NB4 (cell line): ENCODE results near the gene KIRREL1.

Experiments
- DNase-seq: peaks from one replicate; pipeline ENCODE4 v3.0.0; 2010; ENCODE audit warnings: low read depth
- H3K4me3 ChIP-seq: one replicate; pipeline ENCODE4 v1.5.1; 2011; ENCODE audit warnings: mild to moderate bottlenecking, low read depth, low read length, moderate library complexity
- MYC ChIP-seq: IDR thresholded peaks from 2 replicates; pipeline ENCODE4 v1.6.1; 2011; ENCODE audit warnings: low read depth, low read length
- POLR2A ChIP-seq: IDR thresholded peaks from 2 replicates; pipeline ENCODE4 v1.6.1; 2011; ENCODE audit warnings: mild to moderate bottlenecking; ENCODE audit not compliant: insufficient read length; ENCODE audit errors: extremely low read depth
- TF ChIP-seq, protein P1 (sequence below): IDR thresholded peaks from one replicate; pipeline ENCODE4 v1.5.1; 2012; ENCODE audit warnings: low read depth, low read length
- TF ChIP-seq, protein P2 (sequence below): IDR thresholded peaks from 2 replicates; pipeline ENCODE4 v1.6.1; 2011; ENCODE audit warnings: low read depth, low read length

The KIRREL1 gene

DNA sequence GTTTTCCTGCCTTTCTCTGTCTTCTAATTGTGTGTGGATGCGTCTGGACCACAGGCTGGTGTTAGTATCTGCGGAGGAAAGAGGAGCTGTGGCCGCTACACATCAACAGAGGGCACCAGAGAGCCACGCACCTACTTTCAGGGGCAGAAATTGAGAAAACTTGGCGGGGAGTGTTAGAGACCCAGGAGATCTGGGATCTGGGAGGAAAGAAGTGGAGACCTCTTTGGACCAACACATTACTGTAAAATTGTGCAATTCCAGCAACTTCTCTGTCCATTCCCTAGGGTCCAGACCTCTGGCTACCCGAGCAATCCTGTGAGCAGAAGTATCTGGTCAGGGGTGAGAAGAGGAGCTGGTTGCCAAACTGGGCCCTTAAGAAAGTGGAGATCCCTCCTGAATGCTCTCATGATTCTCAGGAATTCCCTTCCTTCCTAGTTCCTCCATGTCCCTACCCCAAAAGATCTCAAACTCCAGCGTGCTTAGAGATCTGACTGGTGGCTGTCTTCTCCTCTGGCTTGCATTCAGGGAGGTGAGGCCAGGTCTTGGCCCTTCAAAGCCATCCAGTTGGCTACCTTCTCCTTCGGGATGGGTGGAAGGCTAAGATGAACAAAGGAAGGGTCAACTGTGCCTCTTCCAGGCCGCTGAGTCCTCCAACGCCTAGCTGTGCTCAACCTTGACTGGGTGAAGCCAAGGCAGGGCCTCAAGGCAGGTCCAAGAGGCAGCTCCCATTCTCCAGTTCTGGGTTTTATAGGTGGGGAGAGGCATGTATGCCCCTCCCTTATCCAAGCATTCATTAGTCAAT is 1.2 kb upstream of the KIRREL1 start:
- TF ChIP-seq, protein P1, sequence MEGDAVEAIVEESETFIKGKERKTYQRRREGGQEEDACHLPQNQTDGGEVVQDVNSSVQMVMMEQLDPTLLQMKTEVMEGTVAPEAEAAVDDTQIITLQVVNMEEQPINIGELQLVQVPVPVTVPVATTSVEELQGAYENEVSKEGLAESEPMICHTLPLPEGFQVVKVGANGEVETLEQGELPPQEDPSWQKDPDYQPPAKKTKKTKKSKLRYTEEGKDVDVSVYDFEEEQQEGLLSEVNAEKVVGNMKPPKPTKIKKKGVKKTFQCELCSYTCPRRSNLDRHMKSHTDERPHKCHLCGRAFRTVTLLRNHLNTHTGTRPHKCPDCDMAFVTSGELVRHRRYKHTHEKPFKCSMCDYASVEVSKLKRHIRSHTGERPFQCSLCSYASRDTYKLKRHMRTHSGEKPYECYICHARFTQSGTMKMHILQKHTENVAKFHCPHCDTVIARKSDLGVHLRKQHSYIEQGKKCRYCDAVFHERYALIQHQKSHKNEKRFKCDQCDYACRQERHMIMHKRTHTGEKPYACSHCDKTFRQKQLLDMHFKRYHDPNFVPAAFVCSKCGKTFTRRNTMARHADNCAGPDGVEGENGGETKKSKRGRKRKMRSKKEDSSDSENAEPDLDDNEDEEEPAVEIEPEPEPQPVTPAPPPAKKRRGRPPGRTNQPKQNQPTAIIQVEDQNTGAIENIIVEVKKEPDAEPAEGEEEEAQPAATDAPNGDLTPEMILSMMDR, result peak; percentile 95
- TF ChIP-seq POLR2A, result no peak
- H3K4me3 ChIP-seq, result no peak overlapping the region
- DNase-seq, result peak; percentile 47

DNA sequence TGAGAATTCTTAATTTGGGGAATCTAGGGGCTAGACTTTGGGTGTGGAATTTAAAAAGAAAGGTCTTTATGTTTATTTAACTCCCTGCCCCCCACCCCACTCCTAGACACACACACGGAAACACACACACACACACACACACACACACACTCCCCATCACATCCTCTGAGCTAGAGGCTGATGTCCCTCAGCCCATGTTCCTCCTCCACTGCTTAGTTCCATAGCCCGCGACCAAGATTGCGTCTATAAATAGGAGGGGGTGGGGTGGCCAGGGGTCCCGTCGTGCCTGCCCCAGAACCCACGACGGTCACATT is 655 bp upstream of the KIRREL1 start:
- no peak for DNase-seq
- TF ChIP-seq MYC, result no peak
- TF ChIP-seq, protein P1, result no peak
- no peak for TF ChIP-seq POLR2A
- TF ChIP-seq, protein P2, sequence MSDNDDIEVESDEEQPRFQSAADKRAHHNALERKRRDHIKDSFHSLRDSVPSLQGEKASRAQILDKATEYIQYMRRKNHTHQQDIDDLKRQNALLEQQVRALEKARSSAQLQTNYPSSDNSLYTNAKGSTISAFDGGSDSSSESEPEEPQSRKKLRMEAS, result no peak

DNA sequence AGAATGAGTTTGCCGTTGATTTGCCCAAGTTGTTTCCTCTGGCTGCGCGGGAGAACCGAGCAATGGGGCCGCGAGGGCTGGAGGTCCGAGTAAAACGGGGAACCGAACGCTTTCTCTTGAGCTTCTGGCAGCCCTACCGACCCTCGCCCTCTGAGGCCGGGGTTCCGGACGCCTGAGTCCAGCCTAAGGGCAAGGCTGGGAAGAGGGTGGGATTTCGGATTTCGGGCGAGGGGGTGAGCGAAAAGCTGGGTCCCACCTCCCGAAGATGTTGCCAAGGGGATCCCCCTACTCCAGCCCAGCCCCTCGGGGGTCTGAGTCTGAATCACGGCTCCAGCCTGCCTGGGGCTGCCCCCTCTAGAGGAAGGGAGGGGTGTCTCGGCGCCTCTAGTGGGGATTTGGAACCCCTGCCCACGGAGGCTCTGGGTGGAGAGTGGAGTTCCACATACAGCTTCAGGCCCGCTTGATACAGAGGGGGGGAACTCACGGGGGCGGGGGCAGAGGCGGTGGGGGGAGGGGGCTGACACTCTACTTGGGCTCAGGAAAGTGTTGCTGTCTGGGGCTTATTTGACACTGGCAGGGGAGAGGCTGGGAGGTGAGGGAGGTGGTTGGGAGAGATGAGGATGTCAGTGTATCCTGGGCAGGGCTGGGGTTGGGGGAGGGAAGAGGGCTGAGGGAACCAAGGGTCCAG is 617 bp downstream of the KIRREL1 start:
- H3K4me3 ChIP-seq, result no peak overlapping the region
- no peak for DNase-seq
- TF ChIP-seq, protein P2, result no peak
- TF ChIP-seq, protein P1, result no peak
- no peak for TF ChIP-seq MYC
- TF ChIP-seq POLR2A, result no peak

More for the DNA sequence above, 655 bp upstream of the KIRREL1 start:
- H3K4me3 ChIP-seq, result no peak overlapping the region

DNA sequence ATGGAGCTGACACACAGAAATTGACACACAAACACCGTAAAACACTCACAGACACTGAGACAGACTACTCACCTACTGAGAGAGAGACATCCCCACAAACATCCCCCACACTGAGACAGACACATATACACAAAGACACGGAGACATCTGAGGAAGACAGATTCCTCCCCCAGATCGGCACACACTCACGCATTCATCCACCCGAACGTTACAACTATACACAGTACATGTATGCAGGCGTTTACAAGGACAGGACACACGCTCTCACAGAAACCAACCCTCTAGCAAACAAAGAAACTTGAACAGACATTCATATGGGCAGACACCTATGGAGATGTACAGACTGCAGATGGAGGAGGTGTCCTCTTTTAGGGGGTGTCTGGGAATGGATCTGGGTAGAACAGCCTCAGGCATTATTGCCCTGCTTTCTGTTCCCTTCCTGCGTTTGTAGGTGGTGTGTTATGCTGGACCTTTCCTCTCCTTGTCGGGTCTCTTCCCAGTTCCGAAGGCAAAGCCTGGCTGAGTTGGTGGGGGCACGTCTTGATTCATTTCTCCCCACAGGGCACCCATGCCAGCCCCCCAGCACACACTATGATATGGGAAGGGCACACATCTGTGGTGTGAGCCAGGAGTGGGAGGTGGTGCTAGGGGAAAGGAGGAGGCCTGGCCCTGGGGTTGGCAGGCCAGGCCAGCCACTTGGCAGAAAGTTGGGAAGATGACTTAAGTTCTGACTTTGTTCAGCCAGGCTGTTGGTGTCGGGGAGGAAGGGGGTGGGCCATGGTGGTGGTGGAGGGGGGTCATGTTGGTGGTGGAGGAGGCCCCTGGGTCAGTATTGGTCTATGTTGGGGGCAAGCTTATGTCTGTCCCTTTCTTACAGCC is 1.5 kb downstream of the KIRREL1 start:
- no peak overlapping the region for H3K4me3 ChIP-seq
- no peak for DNase-seq
- no peak for TF ChIP-seq POLR2A
- TF ChIP-seq MYC, result no peak

DNA sequence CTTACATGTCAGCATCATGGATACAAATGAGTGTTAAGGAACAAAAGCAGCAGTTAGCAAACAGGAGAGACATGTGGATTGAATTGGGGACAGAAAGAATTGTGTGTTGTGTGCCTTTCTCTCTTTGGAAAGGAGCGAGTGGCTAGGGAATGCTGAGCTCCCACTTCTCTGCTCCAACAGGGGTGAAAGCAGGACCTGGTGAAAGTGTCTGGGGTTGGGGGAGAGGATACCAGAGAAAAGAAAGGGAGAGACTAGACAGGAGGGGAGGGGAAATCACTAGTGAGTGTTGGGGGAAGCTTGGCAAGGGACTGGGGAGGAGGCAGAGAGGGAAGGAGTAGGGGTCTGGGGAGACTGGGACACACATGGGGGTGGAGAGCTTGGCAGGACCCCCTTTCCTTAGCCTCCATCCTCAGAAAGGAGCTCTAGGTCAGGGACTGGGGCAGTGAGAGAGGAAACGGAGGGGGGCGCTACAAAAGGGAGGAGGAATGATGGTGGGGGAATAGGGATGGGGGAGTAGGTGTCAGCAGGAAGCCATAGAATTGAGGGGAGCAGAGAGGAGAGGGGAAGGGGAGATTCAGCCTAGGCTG is 2.2 kb downstream of the KIRREL1 start:
- TF ChIP-seq MYC (no peak), POLR2A (no peak)
- TF ChIP-seq, protein P2, result no peak
- TF ChIP-seq, protein P1, result no peak
- no peak for DNase-seq
- H3K4me3 ChIP-seq, result no peak overlapping the region

DNA sequence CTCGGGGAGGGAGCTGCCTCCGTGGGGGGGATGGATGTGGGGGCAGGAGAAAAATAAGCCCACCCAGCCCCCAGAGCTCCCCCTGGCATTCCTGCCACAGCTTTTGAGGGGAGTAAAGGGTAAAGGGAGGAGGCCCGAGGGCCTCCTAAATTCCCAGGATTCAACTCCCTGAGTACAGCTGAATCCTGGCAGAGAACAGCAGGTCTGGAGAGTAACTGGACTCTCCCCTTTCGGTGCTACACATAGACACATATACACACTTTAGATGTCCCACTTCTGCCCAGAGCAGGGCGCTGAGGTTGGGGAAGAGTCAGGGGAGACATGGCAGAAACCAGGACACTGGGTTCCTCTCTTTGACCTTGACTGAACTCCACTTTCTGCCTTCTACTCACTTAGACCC is 3.0 kb downstream of the KIRREL1 start:
- no peak for TF ChIP-seq POLR2A
- TF ChIP-seq, protein P1, result no peak
- TF ChIP-seq, protein P2, result no peak
- no peak for DNase-seq
- H3K4me3 ChIP-seq, result no peak overlapping the region
